Panc1 (cell line): ENCODE measurements around the gene TBCK. TPM values are rescaled to one million over a fixed set of nuclear protein-coding genes. Genes with fewer than 3 reads are reported as not detected.

ENCODE experiments used
- ATAC-seq: fragments of 200-7000 bp; cut with Tn5 transposase; 2 replicates; pipeline ENCODE4 v1.9.1; 2020; ENCODE audit warnings: mild to moderate bottlenecking, moderate library complexity
- BruUV-seq: library from RNA; stranded (reverse); fragments of 400-500 nt; replicated peaks from 2 replicates; lab custom pipeline; 2021; lab: Mats Ljungman, UMichigan
- CTCF ChIA-PET: fragments of 300-600 bp; sonication (Branson Sonifier 250); formaldehyde crosslinking; loops from one replicate; lab custom pipeline; 2022; ENCODE audit warnings: antibody characterized with exemption; lab: Charles Lee
- POLR2A ChIA-PET: fragments of 300-600 bp; sonication (Branson Sonifier 250); formaldehyde crosslinking; loops from one replicate; lab custom pipeline; 2022; ENCODE audit warnings: antibody characterized with exemption; lab: Charles Lee
- DNase-seq: peaks from one replicate; pipeline ENCODE4 v3.0.0-alpha.2; 2010; ENCODE audit warnings: low read depth, low spot score
- H3K27ac ChIP-seq: 2 replicates; pipeline ENCODE4 v1.5.1; 2011; ENCODE audit warnings: mild to moderate bottlenecking, low read length, inconsistent platforms
- H3K27me3 ChIP-seq: fragments of 200-500 bp; sonication (Bioruptor generic); 2 replicates; pipeline ENCODE4 v1.6.0; 2014; ENCODE audit warnings: low read length, inconsistent platforms; ENCODE audit not compliant: control insufficient read depth, insufficient read depth
- H3K36me3 ChIP-seq: fragments of 200-500 bp; sonication (Bioruptor generic); 2 replicates; pipeline ENCODE4 v1.5.1; 2014; ENCODE audit warnings: inconsistent platforms, mild to moderate bottlenecking, low read length, moderate library complexity; ENCODE audit not compliant: control insufficient read depth, insufficient read depth
- H3K4me1 ChIP-seq: 2 replicates; pipeline ENCODE4 v1.5.1; 2011; ENCODE audit warnings: inconsistent platforms, mild to moderate bottlenecking, low read length, moderate library complexity; ENCODE audit not compliant: control insufficient read depth, insufficient read depth
- H3K4me3 ChIP-seq, 2 experiments: 2 replicates each; pipeline ENCODE4 v1.5.1; 2011 to 2012; ENCODE audit warnings: low read depth in 2 of 2, low read length in 2 of 2, mild to moderate bottlenecking in 2 of 2, inconsistent platforms in 1 of 2, moderate library complexity in 1 of 2
- H3K9me3 ChIP-seq: fragments of 200-500 bp; sonication (Bioruptor generic); 2 replicates; pipeline ENCODE4 v1.5.1; 2014; ENCODE audit warnings: low read depth, mild to moderate bottlenecking, inconsistent platforms, low read length, moderate library complexity; ENCODE audit not compliant: control insufficient read depth, insufficient read depth
- CTCF ChIP-seq: fragments of 450-650 bp; IDR thresholded peaks from 2 replicates; pipeline ENCODE4 v1.5.1; 2017; ENCODE audit warnings: mild to moderate bottlenecking
- POLR2AphosphoS5 ChIP-seq: IDR thresholded peaks from 2 replicates; pipeline ENCODE4 v1.6.1; 2012; ENCODE audit warnings: mild to moderate bottlenecking, low read depth, low read length, moderate library complexity
- REST ChIP-seq, 2 experiments: IDR thresholded peaks; 2 replicates each; pipeline ENCODE4 v1.6.1; 2011 to 2012; ENCODE audit warnings: low read depth in 2 of 2, control low read depth in 1 of 2, low read length in 1 of 2, mild to moderate bottlenecking in 1 of 2, moderate library complexity in 1 of 2; ENCODE audit not compliant: insufficient read depth in 1 of 2
- SIN3A ChIP-seq: IDR thresholded peaks from 2 replicates; pipeline ENCODE4 v1.6.1; 2012; ENCODE audit warnings: low read depth, mild to moderate bottlenecking, low read length, moderate library complexity, borderline replicate concordance; ENCODE audit not compliant: insufficient read depth
- TCF7L2 ChIP-seq: IDR thresholded peaks from 2 replicates; pipeline ENCODE4 v1.6.1; 2011; ENCODE audit warnings: mild to moderate bottlenecking, low read depth, low read length, inconsistent platforms
- in situ Hi-C: cut with HindIII; loops from 2 replicates; pipeline ENCODE4 v1.10.0; 2016; ENCODE audit warnings: low sequenced_read_pairs, low pct_unique_long_range_greater_than_20kb
- intact Hi-C: fragments of 100-400 bp; cut with micrococcal nuclease; formaldehyde crosslinking; loops from one replicate; pipeline ENCODE4 v1.10.0; 2022; ENCODE audit not compliant: unreplicated experiment
- total RNA-seq: library from RNA; stranded (reverse); gene quantifications from one replicate; pipeline ENCODE4 v1.2.1, GENCODE V29; 2021; ENCODE audit not compliant: unreplicated experiment

Gene TBCK
- total RNA-seq, 1 experiment from 2014 or later: 15.1 TPM

DNA sequence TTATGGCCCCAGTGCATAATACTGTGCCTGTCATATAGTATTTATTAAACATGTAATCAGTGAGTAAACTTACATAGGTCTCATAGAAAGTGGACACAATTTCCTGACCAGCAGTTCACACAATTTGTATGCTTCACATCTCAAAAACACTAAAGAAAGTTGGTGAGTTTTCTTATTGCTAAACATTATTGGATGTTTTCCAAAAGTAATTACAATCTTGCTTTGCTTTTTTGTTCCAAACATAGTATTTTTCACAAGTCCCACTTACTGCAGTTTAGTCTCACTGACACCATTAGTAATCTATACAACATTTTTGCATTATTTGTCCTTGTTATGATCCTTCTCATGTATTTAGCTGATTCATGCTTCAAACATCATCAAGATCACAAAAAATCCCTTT, 132.5 kb downstream of the TBCK start:
- no peak overlapping the region for H3K4me3 ChIP-seq
- no TSS peak for BruUV-seq
- DNase-seq (no peak), ATAC-seq (no peak)
- H3K4me1 ChIP-seq: no peaks in the 10 kb centered on the region
- ChIA-PET POLR2A (no interaction called here), CTCF (no interaction called here)
- H3K27ac ChIP-seq: no peak overlapping the region
- in situ Hi-C loops: no loop called here
- no peaks in the 10 kb centered on the region for H3K9me3 ChIP-seq
- TF ChIP-seq REST (IDR thresholded peaks at IDR 0.05; ENCODE audit: insufficient read depth in 1 of 2, low read depth in 2 of 2, low read length in 1 of 2) (no peak), POLR2AphosphoS5 (no peak), TCF7L2 (no peak), SIN3A (no peak), CTCF (no peak)
- no peaks in the 10 kb centered on the region for H3K27me3 ChIP-seq
- no peaks in the 10 kb centered on the region for H3K36me3 ChIP-seq
- intact Hi-C loops: no loop called here

GRCh38 chr4:106172861-106173260, 143.1 kb downstream of the TBCK start:
- no peak for TF ChIP-seq SIN3A
- TF ChIP-seq CTCF: no peak
- no peak for TF ChIP-seq TCF7L2
- TF ChIP-seq POLR2AphosphoS5: no peak
- TF ChIP-seq REST (IDR thresholded peaks at IDR 0.05; ENCODE audit: insufficient read depth in 1 of 2, low read depth in 2 of 2, low read length in 1 of 2): no peak
- no peak overlapping the region for H3K27ac ChIP-seq
- DNase-seq (no peak), ATAC-seq (no peak)
- ChIA-PET CTCF (no interaction called here), POLR2A (no interaction called here)
- H3K4me3 ChIP-seq: no peak overlapping the region
- intact Hi-C loops (no loop called here), in situ Hi-C loops (no loop called here)
- no peaks in the 10 kb centered on the region; the same call in 1 of the 2 replicates for H3K36me3 ChIP-seq
- H3K4me1 ChIP-seq: no peaks in the 10 kb centered on the region
- BruUV-seq: no TSS peak
- H3K27me3 ChIP-seq: no peaks in the 10 kb centered on the region
- no peaks in the 10 kb centered on the region for H3K9me3 ChIP-seq
